Kidney (tissue), 14 donors: ENCODE data around the gene SP110. TPM values are rescaled to one million over a fixed set of nuclear protein-coding genes. Genes with fewer than 3 reads are reported as not detected.

ENCODE experiments used
- DNase-seq, 5 donors: peaks; one replicate each; pipeline ENCODE4 v3.0.0-alpha.2; 2013 to 2020
- FAIRE-seq: peaks from 2 replicates; lab custom pipeline; 2012; peaks lifted over from hg19 to GRCh38; lab: Jason Lieb, UNC
- H3K27ac ChIP-seq, 2 donors: one replicate each; pipeline ENCODE4 v1.7.0; 2013; ENCODE audit warnings: low read depth in 2 of 2, low read length in 2 of 2, inconsistent platforms in 1 of 2
- H3K27me3 ChIP-seq: one replicate; pipeline ENCODE4 v1.7.1; 2013; ENCODE audit warnings: low read length, inconsistent platforms; ENCODE audit not compliant: control insufficient read depth, insufficient read depth
- H3K36me3 ChIP-seq, 3 donors: one replicate each; pipeline versions ENCODE4 v1.7.0 to v1.7.1; 2013; ENCODE audit warnings: low read length in 3 of 3, control low read depth in 1 of 3, inconsistent platforms in 1 of 3; ENCODE audit not compliant: insufficient read depth in 3 of 3, control insufficient read depth in 2 of 3
- H3K4me1 ChIP-seq, 3 donors: one replicate each; pipeline versions ENCODE4 v1.7.0 to v1.7.1; 2013; ENCODE audit warnings: low read length in 3 of 3, inconsistent platforms in 1 of 3, low read depth in 1 of 3; ENCODE audit not compliant: control insufficient read depth in 2 of 3, insufficient read depth in 2 of 3
- H3K4me3 ChIP-seq, 3 donors: one replicate each; pipeline versions ENCODE4 v1.7.0 to v1.8.1; 2013; ENCODE audit warnings: low read length in 3 of 3, control low read depth in 1 of 3, inconsistent platforms in 1 of 3
- H3K9ac ChIP-seq, 3 donors: one replicate each; pipeline versions ENCODE4 v1.7.0 to v1.7.1; 2013; ENCODE audit warnings: low read length in 3 of 3, control low read depth in 1 of 3, inconsistent platforms in 1 of 3
- H3K9me3 ChIP-seq, 3 donors: one replicate each; pipeline versions ENCODE4 v1.7.0 to v1.7.1; 2013; ENCODE audit warnings: low read length in 3 of 3, control low read depth in 1 of 3, inconsistent platforms in 1 of 3; ENCODE audit not compliant: control insufficient read depth in 2 of 3, insufficient read depth in 1 of 3
- CTCF ChIP-seq: IDR thresholded peaks from 3 replicates; pipeline ENCODE4 v1.5.1; 2012; ENCODE audit warnings: mild to moderate bottlenecking, moderate library complexity, borderline replicate concordance; ENCODE audit not compliant: insufficient read depth; ENCODE audit errors: extremely low read depth
- intact Hi-C: fragments of 100-400 bp; cut with DNase I; formaldehyde crosslinking; loops from one replicate; pipeline ENCODE4 v1.11.1; 2022
- polyA plus RNA-seq: library from polyadenylated mRNA; stranded (reverse); fragments of 350-450 nt; fragmentation: Illumina TruSeq; extraction: RNeasy Lipid Tissue Mini Kit (QIAGEN cat#74804); gene quantifications from one replicate; pipeline ENCODE4 v1.2.3, GENCODE V29; 2014; ENCODE audit warnings: low read depth, low replicate concordance; ENCODE audit not compliant: insufficient read depth
- total RNA-seq: library from RNA; stranded (reverse); fragmentation: NEBNext Ultra II Directional; extraction: Animal tissue kit (Norgen Biotek cat#: 25700); gene quantifications from one replicate; pipeline ENCODE4 v1.2.1, GENCODE V29; 2021
- donor health status: control.
- donor health status: control.
- donor health status: control.
- donor health status: control.
- donor health status: control.
- donor health status: DM: yes; HTN: yes; CAD: no.
- donor health status: Normal renal cell carcinoma (clear cell type).

SP110 gene
- total and polyA plus RNA-seq, 2 donors from 2014 or later = 12.7 to 28.3 TPM

- H3K36me3 ChIP-seq = no peaks in the 10 kb centered on the region
- no peak overlapping the region for H3K27ac ChIP-seq
- no peaks in the 10 kb centered on the region for H3K9me3 ChIP-seq
- FAIRE-seq = no peak
- intact Hi-C loops = no loop called here
- H3K9ac ChIP-seq = no peak overlapping the region
- no peak for TF ChIP-seq CTCF
- no peak overlapping the region for H3K4me3 ChIP-seq
- no peaks in the 10 kb centered on the region for H3K4me1 ChIP-seq
- no peaks in the 10 kb centered on the region for H3K27me3 ChIP-seq
- DNase-seq = no peak
Measured at GRCh38 chr2:230250231-230250630, 30.4 kb upstream of the SP110 start.

GRCh38 chr2:230246206-230246605, 26.4 kb upstream of the SP110 start:
- no peak for TF ChIP-seq CTCF
- no peak overlapping the region for H3K9ac ChIP-seq
- H3K9me3 ChIP-seq = no peaks in the 10 kb centered on the region
- no peak overlapping the region for H3K4me3 ChIP-seq
- no peak for DNase-seq
- H3K4me1 ChIP-seq = no peaks in the 10 kb centered on the region
- intact Hi-C loops = no loop called here
- no peak for FAIRE-seq
- H3K36me3 ChIP-seq = no peaks in the 10 kb centered on the region
- no peak overlapping the region for H3K27ac ChIP-seq
- no peaks in the 10 kb centered on the region for H3K27me3 ChIP-seq

DNA sequence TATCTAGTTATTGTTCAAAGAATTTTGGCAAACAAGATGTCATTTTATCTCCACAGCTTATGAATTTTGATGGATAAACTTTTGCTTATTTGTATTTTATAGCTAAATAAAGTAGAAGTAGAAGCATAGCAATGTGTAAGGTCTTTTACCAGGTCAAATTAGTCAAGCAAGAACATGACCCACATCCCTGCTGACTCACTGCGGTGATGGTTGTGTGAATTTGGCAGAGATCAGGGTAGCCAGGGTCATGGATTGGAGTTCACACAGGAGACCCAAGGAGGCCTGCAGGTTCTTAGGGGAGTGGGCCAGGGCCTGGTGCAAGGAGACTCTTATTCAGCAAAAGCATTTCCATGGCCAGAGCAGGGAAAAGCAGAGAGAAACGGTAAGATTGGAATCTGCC, 24.4 kb upstream of the SP110 start:
- intact Hi-C loops = no loop called here

More for the DNA sequence above, 24.4 kb upstream of the SP110 start:
- no peaks in the 10 kb centered on the region for H3K4me1 ChIP-seq
- H3K36me3 ChIP-seq = no peaks in the 10 kb centered on the region
- no peak for FAIRE-seq
- DNase-seq = no peak
- H3K4me3 ChIP-seq = no peak overlapping the region
- no peak overlapping the region for H3K27ac ChIP-seq
- TF ChIP-seq CTCF = no peak
- H3K9me3 ChIP-seq = peaks cover 0 to 2% (median 0%) of the 10 kb centered on the region in 3 donors
- no peak overlapping the region for H3K9ac ChIP-seq
- no peaks in the 10 kb centered on the region for H3K27me3 ChIP-seq
